HepG2 (cell line): ENCODE measurements around the gene TK2. TPM values are rescaled to one million over a fixed set of nuclear protein-coding genes. Genes with fewer than 3 reads are reported as not detected.

Source experiments
- CREB1 ChIP-seq, 2 experiments: fragments of 450-650 bp in 1 of 2; IDR thresholded peaks; 2 replicates each; pipeline ENCODE4 v1.6.1; 2016 to 2017; ENCODE audit warnings: control low read depth in 1 of 2, mild to moderate bottlenecking in 1 of 2, missing compliant biosample characterization in 1 of 2, missing genetic modification characterization in 1 of 2
- FIP1L1 ChIP-seq: fragments of 200-400 bp; formaldehyde crosslinking; IDR thresholded peaks from 2 replicates; pipeline ENCODE4 v1.6.1; 2018; ENCODE audit warnings: low read depth, mild to moderate bottlenecking, low read length, moderate library complexity, borderline replicate concordance; ENCODE audit not compliant: insufficient read depth
- FOXA3 ChIP-seq: IDR thresholded peaks from 2 replicates; pipeline ENCODE4 v1.6.1; 2016; ENCODE audit warnings: missing genetic modification reagents, missing compliant biosample characterization
- FOXO1 ChIP-seq: sonication (generic); formaldehyde crosslinking; IDR thresholded peaks from 2 replicates; pipeline ENCODE4 v1.4.0; 2020; ENCODE audit warnings: missing genetic modification reagents
- GTF3A ChIP-seq: sonication (generic); formaldehyde crosslinking; conservative IDR thresholded peaks from 2 replicates; pipeline ENCODE4 v1.4.0; 2020; ENCODE audit warnings: mild to moderate bottlenecking, missing genetic modification reagents
- NFKBIZ ChIP-seq: IDR thresholded peaks from 2 replicates; pipeline ENCODE4 v1.6.1; 2018; ENCODE audit warnings: missing genetic modification reagents, missing compliant biosample characterization
- TCF7 ChIP-seq: sonication (generic); IDR thresholded peaks from 2 replicates; pipeline ENCODE4 v1.6.1; 2016; ENCODE audit warnings: antibody characterized with exemption, low read depth
- polyA plus RNA-seq, 8 experiments: library from polyadenylated mRNA; depleted of rRNA in 3 of 8; stranded (reverse) in 7 of 8; unstranded in 1 of 8; fragments of >200 nt; fragmentation: Illumina TruSeq in 4 of 8; extraction: Trizol in 4 of 8; gene quantifications; 2 replicates each; pipeline versions ENCODE4 v1.2.1 to v1.2.3, GENCODE V29; 2011 to 2016; ENCODE audit warnings: low read depth in 4 of 8, missing spikeins in 1 of 8, mixed read lengths in 1 of 8; ENCODE audit not compliant: insufficient read depth in 1 of 8
- total RNA-seq, 5 experiments: library from RNA; depleted of rRNA; stranded (reverse); fragments of >200 nt; fragmentation: Illumina TruSeq; extraction: Trizol; gene quantifications; 2 replicates each; pipeline ENCODE4 v1.2.3, GENCODE V29; 2016; ENCODE audit warnings: low read depth in 1 of 5
- TF ChIP-seq, protein P1 (sequence below), 2 experiments: sonication (generic) in 1 of 2; formaldehyde crosslinking in 1 of 2; IDR thresholded peaks; 2 replicates each; pipeline versions ENCODE4 v1.6.1 to v1.9.0; 2014 to 2022; ENCODE audit warnings: antibody characterized with exemption in 1 of 2, borderline replicate concordance in 1 of 2, inconsistent platforms in 1 of 2, low read depth in 1 of 2, missing genetic modification reagents in 1 of 2
- TF ChIP-seq, protein P2 (sequence below): sonication (generic); formaldehyde crosslinking; IDR thresholded peaks from 2 replicates; pipeline ENCODE4 v1.8.0; 2022; ENCODE audit warnings: missing genetic modification reagents, mild to moderate bottlenecking, moderate library complexity, borderline replicate concordance
- TF ChIP-seq, protein P3 (sequence below): sonication (generic); formaldehyde crosslinking; IDR thresholded peaks from 2 replicates; pipeline ENCODE4 v1.9.0; 2021; ENCODE audit warnings: missing genetic modification reagents, mild to moderate bottlenecking, borderline replicate concordance
- TF ChIP-seq, protein P4 (sequence below): sonication (generic); formaldehyde crosslinking; IDR thresholded peaks from 2 replicates; pipeline ENCODE4 v1.8.0; 2023; ENCODE audit warnings: mild to moderate bottlenecking, missing genetic modification reagents
- TF ChIP-seq, protein P5 (sequence below): sonication (generic); formaldehyde crosslinking; IDR thresholded peaks from 2 replicates; pipeline ENCODE4 v1.5.0; 2020; ENCODE audit warnings: mild to moderate bottlenecking, missing genetic modification reagents

Gene TK2
- total and polyA plus RNA-seq, 2 of the 13 experiments (the other 11 are each of a cell fraction or from before 2014, with no cell fraction given) = 18.7 to 21.0 TPM

DNA sequence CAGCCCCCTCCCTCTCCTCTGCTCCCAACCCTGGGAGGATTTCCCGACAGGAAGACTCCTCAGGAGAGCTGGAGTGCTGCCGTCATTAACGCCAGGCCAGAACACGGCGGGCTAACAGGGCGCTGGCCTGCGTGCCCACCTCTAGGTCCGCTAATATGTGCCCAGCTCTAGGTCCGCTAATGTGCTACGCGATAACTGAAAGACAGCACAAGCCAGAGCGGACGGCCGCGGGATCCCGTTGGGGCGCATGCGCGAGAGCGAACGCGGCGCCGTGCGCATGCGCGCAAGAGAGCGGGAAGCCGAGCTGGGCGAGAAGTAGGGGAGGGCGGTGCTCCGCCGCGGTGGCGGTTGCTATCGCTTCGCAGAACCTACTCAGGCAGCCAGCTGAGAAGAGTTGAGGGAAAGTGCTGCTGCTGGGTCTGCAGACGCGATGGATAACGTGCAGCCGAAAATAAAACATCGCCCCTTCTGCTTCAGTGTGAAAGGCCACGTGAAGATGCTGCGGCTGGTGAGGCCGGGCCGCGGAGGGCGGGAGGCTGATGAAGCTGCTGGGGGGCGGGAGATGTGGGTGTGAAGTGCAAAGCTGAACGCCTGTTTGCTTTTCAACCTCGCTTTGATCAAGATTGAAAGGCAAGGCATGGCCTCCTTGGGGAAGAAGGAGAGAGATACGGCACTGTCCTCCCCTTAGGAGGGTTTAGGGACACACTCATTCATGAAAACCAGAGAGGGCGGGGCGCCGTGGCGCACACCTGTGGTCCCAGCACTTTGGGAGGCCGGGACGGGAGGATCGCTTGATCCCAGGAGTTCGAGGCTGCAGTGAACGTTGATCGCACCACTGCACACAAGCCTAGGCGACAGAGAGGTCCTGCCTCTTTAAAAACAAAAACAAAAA is 2.6 kb upstream of the TK2 start, which contains the start of gene CKLF (continued):
- TF ChIP-seq, protein P1, sequence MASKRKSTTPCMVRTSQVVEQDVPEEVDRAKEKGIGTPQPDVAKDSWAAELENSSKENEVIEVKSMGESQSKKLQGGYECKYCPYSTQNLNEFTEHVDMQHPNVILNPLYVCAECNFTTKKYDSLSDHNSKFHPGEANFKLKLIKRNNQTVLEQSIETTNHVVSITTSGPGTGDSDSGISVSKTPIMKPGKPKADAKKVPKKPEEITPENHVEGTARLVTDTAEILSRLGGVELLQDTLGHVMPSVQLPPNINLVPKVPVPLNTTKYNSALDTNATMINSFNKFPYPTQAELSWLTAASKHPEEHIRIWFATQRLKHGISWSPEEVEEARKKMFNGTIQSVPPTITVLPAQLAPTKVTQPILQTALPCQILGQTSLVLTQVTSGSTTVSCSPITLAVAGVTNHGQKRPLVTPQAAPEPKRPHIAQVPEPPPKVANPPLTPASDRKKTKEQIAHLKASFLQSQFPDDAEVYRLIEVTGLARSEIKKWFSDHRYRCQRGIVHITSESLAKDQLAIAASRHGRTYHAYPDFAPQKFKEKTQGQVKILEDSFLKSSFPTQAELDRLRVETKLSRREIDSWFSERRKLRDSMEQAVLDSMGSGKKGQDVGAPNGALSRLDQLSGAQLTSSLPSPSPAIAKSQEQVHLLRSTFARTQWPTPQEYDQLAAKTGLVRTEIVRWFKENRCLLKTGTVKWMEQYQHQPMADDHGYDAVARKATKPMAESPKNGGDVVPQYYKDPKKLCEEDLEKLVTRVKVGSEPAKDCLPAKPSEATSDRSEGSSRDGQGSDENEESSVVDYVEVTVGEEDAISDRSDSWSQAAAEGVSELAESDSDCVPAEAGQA (IDR thresholded peaks at IDR 0.05; ENCODE audit: low read depth) = peak; percentile 70
- TF ChIP-seq, protein P1 (CRISPR knock-in tag; IDR thresholded peaks at IDR 0.05; ENCODE audit: borderline replicate concordance) = peak; percentile 93; the same call in 1 of the 2 replicates
- TF ChIP-seq, protein P2, sequence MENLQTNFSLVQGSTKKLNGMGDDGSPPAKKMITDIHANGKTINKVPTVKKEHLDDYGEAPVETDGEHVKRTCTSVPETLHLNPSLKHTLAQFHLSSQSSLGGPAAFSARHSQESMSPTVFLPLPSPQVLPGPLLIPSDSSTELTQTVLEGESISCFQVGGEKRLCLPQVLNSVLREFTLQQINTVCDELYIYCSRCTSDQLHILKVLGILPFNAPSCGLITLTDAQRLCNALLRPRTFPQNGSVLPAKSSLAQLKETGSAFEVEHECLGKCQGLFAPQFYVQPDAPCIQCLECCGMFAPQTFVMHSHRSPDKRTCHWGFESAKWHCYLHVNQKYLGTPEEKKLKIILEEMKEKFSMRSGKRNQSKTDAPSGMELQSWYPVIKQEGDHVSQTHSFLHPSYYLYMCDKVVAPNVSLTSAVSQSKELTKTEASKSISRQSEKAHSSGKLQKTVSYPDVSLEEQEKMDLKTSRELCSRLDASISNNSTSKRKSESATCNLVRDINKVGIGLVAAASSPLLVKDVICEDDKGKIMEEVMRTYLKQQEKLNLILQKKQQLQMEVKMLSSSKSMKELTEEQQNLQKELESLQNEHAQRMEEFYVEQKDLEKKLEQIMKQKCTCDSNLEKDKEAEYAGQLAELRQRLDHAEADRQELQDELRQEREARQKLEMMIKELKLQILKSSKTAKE = peak; percentile 88; the same call in 1 of the 2 replicates
- TF ChIP-seq CREB1 (IDR thresholded peaks at IDR 0.05) = no peak
- no peak for TF ChIP-seq CREB1 (CRISPR knock-in tag; IDR thresholded peaks at IDR 0.05)
- TF ChIP-seq GTF3A (CRISPR knock-in tag) = no peak; the same call in 1 of the 2 replicates
- TF ChIP-seq, protein P3, sequence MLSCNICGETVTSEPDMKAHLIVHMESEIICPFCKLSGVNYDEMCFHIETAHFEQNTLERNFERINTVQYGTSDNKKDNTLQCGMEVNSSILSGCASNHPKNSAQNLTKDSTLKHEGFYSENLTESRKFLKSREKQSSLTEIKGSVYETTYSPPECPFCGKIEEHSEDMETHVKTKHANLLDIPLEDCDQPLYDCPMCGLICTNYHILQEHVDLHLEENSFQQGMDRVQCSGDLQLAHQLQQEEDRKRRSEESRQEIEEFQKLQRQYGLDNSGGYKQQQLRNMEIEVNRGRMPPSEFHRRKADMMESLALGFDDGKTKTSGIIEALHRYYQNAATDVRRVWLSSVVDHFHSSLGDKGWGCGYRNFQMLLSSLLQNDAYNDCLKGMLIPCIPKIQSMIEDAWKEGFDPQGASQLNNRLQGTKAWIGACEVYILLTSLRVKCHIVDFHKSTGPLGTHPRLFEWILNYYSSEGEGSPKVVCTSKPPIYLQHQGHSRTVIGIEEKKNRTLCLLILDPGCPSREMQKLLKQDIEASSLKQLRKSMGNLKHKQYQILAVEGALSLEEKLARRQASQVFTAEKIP = no peak
- peak; percentile 93 for TF ChIP-seq NFKBIZ (CRISPR knock-in tag)
- peak; percentile 54 for TF ChIP-seq FOXA3 (CRISPR knock-in tag)
- TF ChIP-seq FIP1L1 = peak; percentile 96; the same call in 1 of the 2 replicates
- peak; percentile 36; the same call in 1 of the 2 replicates for TF ChIP-seq TCF7
- TF ChIP-seq, protein P4, sequence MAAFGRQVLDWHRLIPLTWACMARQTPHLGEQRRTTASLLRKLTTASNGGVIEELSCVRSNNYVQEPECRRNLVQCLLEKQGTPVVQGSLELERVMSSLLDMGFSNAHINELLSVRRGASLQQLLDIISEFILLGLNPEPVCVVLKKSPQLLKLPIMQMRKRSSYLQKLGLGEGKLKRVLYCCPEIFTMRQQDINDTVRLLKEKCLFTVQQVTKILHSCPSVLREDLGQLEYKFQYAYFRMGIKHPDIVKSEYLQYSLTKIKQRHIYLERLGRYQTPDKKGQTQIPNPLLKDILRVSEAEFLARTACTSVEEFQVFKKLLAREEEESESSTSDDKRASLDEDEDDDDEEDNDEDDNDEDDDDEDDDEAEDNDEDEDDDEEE (CRISPR knock-in tag) = no peak
- TF ChIP-seq, protein P5, sequence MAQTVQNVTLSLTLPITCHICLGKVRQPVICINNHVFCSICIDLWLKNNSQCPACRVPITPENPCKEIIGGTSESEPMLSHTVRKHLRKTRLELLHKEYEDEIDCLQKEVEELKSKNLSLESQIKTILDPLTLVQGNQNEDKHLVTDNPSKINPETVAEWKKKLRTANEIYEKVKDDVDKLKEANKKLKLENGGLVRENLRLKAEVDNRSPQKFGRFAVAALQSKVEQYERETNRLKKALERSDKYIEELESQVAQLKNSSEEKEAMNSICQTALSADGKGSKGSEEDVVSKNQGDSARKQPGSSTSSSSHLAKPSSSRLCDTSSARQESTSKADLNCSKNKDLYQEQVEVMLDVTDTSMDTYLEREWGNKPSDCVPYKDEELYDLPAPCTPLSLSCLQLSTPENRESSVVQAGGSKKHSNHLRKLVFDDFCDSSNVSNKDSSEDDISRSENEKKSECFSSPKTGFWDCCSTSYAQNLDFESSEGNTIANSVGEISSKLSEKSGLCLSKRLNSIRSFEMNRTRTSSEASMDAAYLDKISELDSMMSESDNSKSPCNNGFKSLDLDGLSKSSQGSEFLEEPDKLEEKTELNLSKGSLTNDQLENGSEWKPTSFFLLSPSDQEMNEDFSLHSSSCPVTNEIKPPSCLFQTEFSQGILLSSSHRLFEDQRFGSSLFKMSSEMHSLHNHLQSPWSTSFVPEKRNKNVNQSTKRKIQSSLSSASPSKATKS (CRISPR knock-in tag) = peak; percentile 98
- TF ChIP-seq FOXO1 (CRISPR knock-in tag) = 0 out of 2 replicates have a peak, but pooled peaks have one; percentile 28
